IMR-90 (cell line): ENCODE data around the gene CHRM1. TPM values are rescaled to one million over a fixed set of nuclear protein-coding genes. Genes with fewer than 3 reads are reported as not detected.

Experiments
- ATAC-seq: fragments of 200-7000 bp; cut with Tn5 transposase; 2 replicates; pipeline ENCODE4 v1.9.1; 2020; ENCODE audit warnings: low read depth, mild to moderate bottlenecking, moderate library complexity
- BruUV-seq: library from RNA; stranded (reverse); fragments of 400-500 nt; replicated peaks from 2 replicates; lab custom pipeline; 2021; lab: Mats Ljungman, UMichigan
- CTCF ChIA-PET: fragments of 300-600 bp; formaldehyde crosslinking; extraction: SDS; loops from one replicate; lab custom pipeline; 2021; ENCODE audit warnings: antibody characterized with exemption; lab: Yijun Ruan, JAX
- POLR2A ChIA-PET: fragments of 300-600 bp; sonication (Branson Sonifier 250); formaldehyde crosslinking; loops from one replicate; lab custom pipeline; 2022; ENCODE audit warnings: antibody characterized with exemption; ENCODE audit not compliant: unreplicated experiment; lab: Charles Lee
- DNase-seq: peaks from one replicate; pipeline ENCODE4 v3.0.0; 2013
- H2AFZ ChIP-seq: replicated peaks from 2 replicates; pipeline ENCODE3; 2013; ENCODE audit warnings: low read length, mild to moderate bottlenecking; ENCODE audit not compliant: poor library complexity
- H2AK5ac ChIP-seq: 2 replicates; pipeline ENCODE4 v1.6.1; 2013; ENCODE audit warnings: low read depth, low read length, inconsistent platforms
- H2AK9ac ChIP-seq: replicated peaks from 2 replicates; pipeline ENCODE3; 2013; ENCODE audit warnings: mild to moderate bottlenecking, low read depth, low read length, moderate library complexity; ENCODE audit not compliant: poor library complexity
- H2BK120ac ChIP-seq: 2 replicates; pipeline ENCODE4 v1.6.1; 2013; ENCODE audit warnings: low read depth, low read length, inconsistent platforms
- H2BK15ac ChIP-seq: 3 replicates; pipeline ENCODE4 v1.6.1; 2013; ENCODE audit warnings: low read depth, low read length, inconsistent platforms
- H2BK20ac ChIP-seq: 2 replicates; pipeline ENCODE4 v1.6.1; 2013; ENCODE audit warnings: low read depth, mild to moderate bottlenecking, inconsistent platforms, low read length, moderate library complexity
- H2BK5ac ChIP-seq: 2 replicates; pipeline ENCODE4 v1.6.1; 2013; ENCODE audit warnings: mild to moderate bottlenecking, low read depth, low read length, inconsistent platforms; ENCODE audit not compliant: poor library complexity, severe bottlenecking
- H3K14ac ChIP-seq: replicated peaks from 2 replicates; pipeline ENCODE4 v1.6.1; 2013; ENCODE audit warnings: low read depth, low read length, inconsistent platforms
- H3K18ac ChIP-seq: 2 replicates; pipeline ENCODE4 v1.6.1; 2013; ENCODE audit warnings: low read depth, low read length, control low read depth
- H3K23ac ChIP-seq: 2 replicates; pipeline ENCODE4 v1.6.1; 2013; ENCODE audit warnings: low read depth, low read length, inconsistent platforms
- H3K27ac ChIP-seq: 2 replicates; pipeline ENCODE4 v1.5.1; 2013; ENCODE audit warnings: mild to moderate bottlenecking, control low read depth, low read length; ENCODE audit not compliant: insufficient read depth
- H3K27me3 ChIP-seq: 2 replicates; pipeline ENCODE4 v1.6.1; 2013; ENCODE audit warnings: low read length; ENCODE audit not compliant: control insufficient read depth, insufficient read depth
- H3K36me3 ChIP-seq: 2 replicates; pipeline ENCODE4 v1.6.1; 2013; ENCODE audit warnings: low read length, mixed read lengths; ENCODE audit not compliant: control insufficient read depth, insufficient read depth
- H3K4ac ChIP-seq: 2 replicates; pipeline ENCODE4 v1.6.1; 2013; ENCODE audit warnings: low read depth, low read length, inconsistent platforms
- H3K4me1 ChIP-seq: 2 replicates; pipeline ENCODE4 v1.6.1; 2013; ENCODE audit warnings: low read length, mixed read lengths; ENCODE audit not compliant: control insufficient read depth, insufficient read depth
- H3K4me2 ChIP-seq: 2 replicates; pipeline ENCODE4 v1.6.1; 2013; ENCODE audit warnings: low read depth, mild to moderate bottlenecking, control low read depth, low read length, moderate library complexity
- H3K4me3 ChIP-seq: 2 replicates; pipeline ENCODE4 v1.5.1; 2013; ENCODE audit warnings: low read depth, mild to moderate bottlenecking, control low read depth, low read length, moderate library complexity; ENCODE audit not compliant: insufficient read depth
- H3K56ac ChIP-seq: 2 replicates; pipeline ENCODE4 v1.6.1; 2013; ENCODE audit warnings: low read length, inconsistent platforms; ENCODE audit not compliant: insufficient read depth; ENCODE audit errors: extremely low read depth
- H3K79me1 ChIP-seq, 2 experiments: 2 replicates each; pipeline ENCODE4 v1.6.1; 2013; ENCODE audit warnings: low read length in 2 of 2, inconsistent platforms in 1 of 2, low read depth in 1 of 2
- H3K9ac ChIP-seq: 2 replicates; pipeline ENCODE4 v1.6.1; 2013; ENCODE audit warnings: low read depth, low read length, control low read depth
- H3K9me1 ChIP-seq: 2 replicates; pipeline ENCODE4 v1.6.1; 2013; ENCODE audit warnings: low read length, inconsistent platforms; ENCODE audit not compliant: insufficient read depth
- H3K9me3 ChIP-seq: 2 replicates; pipeline ENCODE4 v1.6.1; 2013; ENCODE audit warnings: low read length; ENCODE audit not compliant: control insufficient read depth, insufficient read depth
- H4K20me1 ChIP-seq: 2 replicates; pipeline ENCODE4 v1.6.1; 2013; ENCODE audit warnings: low read length, inconsistent platforms; ENCODE audit not compliant: insufficient read depth
- H4K5ac ChIP-seq: 2 replicates; pipeline ENCODE4 v1.6.1; 2013; ENCODE audit warnings: mild to moderate bottlenecking, low read depth, low read length, control low read depth
- H4K8ac ChIP-seq, 2 experiments: 2 replicates each; pipeline ENCODE4 v1.6.1; 2013; ENCODE audit warnings: low read depth in 2 of 2, low read length in 2 of 2, control low read depth in 1 of 2, inconsistent platforms in 1 of 2
- H4K91ac ChIP-seq: 2 replicates; pipeline ENCODE4 v1.6.1; 2013; ENCODE audit warnings: low read depth, low read length, inconsistent platforms; ENCODE audit not compliant: insufficient read depth
- BHLHE40 ChIP-seq: fragments of 150-350 bp; IDR thresholded peaks from 2 replicates; pipeline ENCODE4 v1.6.1; 2016; ENCODE audit warnings: mild to moderate bottlenecking, low read depth, low read length
- CEBPB ChIP-seq: IDR thresholded peaks from 2 replicates; pipeline ENCODE4 v1.6.1; 2012; ENCODE audit warnings: low read depth, low read length, improper control_type of control experiment
- CHD1 ChIP-seq: IDR thresholded peaks from 2 replicates; pipeline ENCODE4 v1.6.1; 2012; ENCODE audit warnings: low read depth, low read length, improper control_type of control experiment
- FOS ChIP-seq: fragments of 150-350 bp; IDR thresholded peaks from 2 replicates; pipeline ENCODE4 v1.6.1; 2016; ENCODE audit warnings: low read depth, low read length
- MAFK ChIP-seq: IDR thresholded peaks from 2 replicates; pipeline ENCODE4 v1.6.1; 2012; ENCODE audit warnings: low read depth, low read length, improper control_type of control experiment
- MAZ ChIP-seq: IDR thresholded peaks from 2 replicates; pipeline ENCODE4 v1.6.1; 2012; ENCODE audit warnings: low read depth, mild to moderate bottlenecking, low read length, improper control_type of control experiment, moderate library complexity, borderline replicate concordance
- MXI1 ChIP-seq: IDR thresholded peaks from 2 replicates; pipeline ENCODE4 v1.6.1; 2012; ENCODE audit warnings: low read depth, mild to moderate bottlenecking, low read length, moderate library complexity, borderline replicate concordance
- NFE2L2 ChIP-seq: fragments of 150-350 bp; IDR thresholded peaks from 2 replicates; pipeline ENCODE4 v1.6.1; 2016; ENCODE audit warnings: low read depth, mild to moderate bottlenecking, low read length
- POLR2A ChIP-seq: IDR thresholded peaks from 2 replicates; pipeline ENCODE4 v1.6.1; 2012; ENCODE audit warnings: mild to moderate bottlenecking, low read depth, low read length
- RAD21 ChIP-seq: IDR thresholded peaks from 2 replicates; pipeline ENCODE4 v1.6.1; 2012; ENCODE audit warnings: low read length, improper control_type of control experiment
- RCOR1 ChIP-seq: IDR thresholded peaks from 2 replicates; pipeline ENCODE4 v1.6.1; 2012; ENCODE audit warnings: mild to moderate bottlenecking, low read length, improper control_type of control experiment; ENCODE audit not compliant: insufficient replicate concordance
- RFX5 ChIP-seq: IDR thresholded peaks from 2 replicates; pipeline ENCODE4 v1.8.0; 2012; ENCODE audit warnings: low read depth, mild to moderate bottlenecking, low read length, moderate library complexity
- SMC3 ChIP-seq: fragments of 150-350 bp; IDR thresholded peaks from 2 replicates; pipeline ENCODE4 v1.6.1; 2016; ENCODE audit warnings: low read depth, mild to moderate bottlenecking, antibody characterized with exemption, low read length, moderate library complexity
- WGBS, 2 experiments: methylation state at CpG; one replicate each; pipeline versions ENCODE4 v1.1.5 to v1.1.7; 2013; ENCODE audit warnings: missing lambda C conversion rate in 2 of 2; ENCODE audit not compliant: insufficient read length in 1 of 2; ENCODE audit errors: extremely low coverage in 2 of 2; 5-methylcytosine and 5-hydroxymethylcytosine counted together
- dilution Hi-C: fragments of 300-500 bp; cut with HindIII; formaldehyde crosslinking; loops from one replicate; pipeline ENCODE4 v1.14.3; 2018; ENCODE audit warnings: low sequenced_read_pairs; ENCODE audit not compliant: unreplicated experiment
- in situ Hi-C: fragments of 300-500 bp; cut with MboI; formaldehyde crosslinking; loops from 3 replicates; pipeline ENCODE4 v1.14.3; 2019; ENCODE audit warnings: low sequenced_read_pairs, inconsistent platforms, mixed read lengths
- intact Hi-C: fragments of 100-400 bp; cut with micrococcal nuclease; formaldehyde crosslinking; loops from 2 replicates; pipeline ENCODE4 v1.10.0; 2022
- polyA plus RNA-seq, 3 experiments: library from polyadenylated mRNA; depleted of rRNA; stranded (reverse); fragments of >200 nt; gene quantifications; 2 replicates each; pipeline ENCODE4 v1.2.3, GENCODE V29; 2012; ENCODE audit warnings: low replicate concordance in 1 of 3
- total RNA-seq: library from RNA; depleted of rRNA; stranded (reverse); fragments of >200 nt; gene quantifications from 2 replicates; pipeline ENCODE4 v1.2.3, GENCODE V29; 2012
- TF ChIP-seq, protein P1 (sequence below): fragments of 150-350 bp; IDR thresholded peaks from 2 replicates; pipeline ENCODE4 v1.6.1; 2016; ENCODE audit warnings: low read depth, mild to moderate bottlenecking, low read length, moderate library complexity, borderline replicate concordance
- TF ChIP-seq, protein P2 (sequence below): fragments of 150-350 bp; IDR thresholded peaks from 2 replicates; pipeline ENCODE4 v1.6.1; 2017; ENCODE audit warnings: mild to moderate bottlenecking, antibody characterized with exemption, low read length, low read depth
- TF ChIP-seq, protein P3 (sequence below): conservative IDR thresholded peaks from 2 replicates; pipeline ENCODE4 v1.5.1; 2012; ENCODE audit warnings: mild to moderate bottlenecking, low read depth, low read length, improper control_type of control experiment

CHRM1 gene
- total and polyA plus RNA-seq, 2 of the 4 experiments (the other 2 are of a cell fraction), result not detected

DNA sequence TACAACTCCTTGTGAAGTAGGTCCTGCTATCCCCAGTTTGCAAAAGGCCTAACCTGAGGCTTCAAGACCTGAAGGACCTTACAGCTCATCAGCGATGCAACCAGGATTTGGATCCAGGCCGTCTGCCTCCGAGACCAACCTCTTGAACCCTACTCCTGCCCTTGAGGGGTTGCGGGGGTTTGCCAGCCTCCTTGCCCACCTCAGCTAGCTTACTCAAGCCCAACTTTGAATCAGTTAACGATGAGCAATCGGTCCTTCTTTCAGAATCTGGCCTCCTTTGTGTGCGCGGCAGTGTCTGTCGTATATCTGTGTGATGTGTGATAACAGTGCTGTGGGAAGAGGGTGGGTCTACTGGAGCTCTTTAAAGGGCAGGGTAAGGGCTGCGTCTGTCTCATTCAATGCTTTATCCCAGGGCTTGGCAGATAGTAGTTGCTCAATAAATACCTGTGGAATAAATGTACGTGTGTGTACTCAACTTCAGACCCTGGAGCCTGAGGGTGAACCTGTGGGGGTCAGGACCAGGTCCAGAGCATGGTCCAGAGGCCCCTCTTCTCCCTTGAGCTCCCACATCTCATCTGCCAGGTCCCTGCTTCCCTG is 3.2 kb downstream of the CHRM1 start:
- POLR2A ChIA-PET, result no interaction called here
- H4K5ac ChIP-seq, result no peak overlapping the region
- H2AFZ ChIP-seq, result no peak overlapping the region
- in situ Hi-C loops (no loop called here), intact Hi-C loops (no loop called here), dilution Hi-C loops (no loop called here)
- no peak overlapping the region for H2BK20ac ChIP-seq
- no peaks in the 10 kb centered on the region for H3K79me1 ChIP-seq
- H3K56ac ChIP-seq, result no peak overlapping the region
- no peak overlapping the region for H2AK5ac ChIP-seq
- H2BK120ac ChIP-seq, result no peak overlapping the region
- H3K4me3 ChIP-seq, result no peak overlapping the region
- ATAC-seq, result no peak
- no peak for DNase-seq
- no peak overlapping the region for H3K27ac ChIP-seq
- H4K20me1 ChIP-seq, result no peaks in the 10 kb centered on the region
- H3K9me1 ChIP-seq, result no peaks in the 10 kb centered on the region
- TF ChIP-seq RFX5, result no peak
- no peak for TF ChIP-seq POLR2A
- TF ChIP-seq CHD1, result no peak
- TF ChIP-seq, protein P1, sequence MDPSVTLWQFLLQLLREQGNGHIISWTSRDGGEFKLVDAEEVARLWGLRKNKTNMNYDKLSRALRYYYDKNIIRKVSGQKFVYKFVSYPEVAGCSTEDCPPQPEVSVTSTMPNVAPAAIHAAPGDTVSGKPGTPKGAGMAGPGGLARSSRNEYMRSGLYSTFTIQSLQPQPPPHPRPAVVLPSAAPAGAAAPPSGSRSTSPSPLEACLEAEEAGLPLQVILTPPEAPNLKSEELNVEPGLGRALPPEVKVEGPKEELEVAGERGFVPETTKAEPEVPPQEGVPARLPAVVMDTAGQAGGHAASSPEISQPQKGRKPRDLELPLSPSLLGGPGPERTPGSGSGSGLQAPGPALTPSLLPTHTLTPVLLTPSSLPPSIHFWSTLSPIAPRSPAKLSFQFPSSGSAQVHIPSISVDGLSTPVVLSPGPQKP, result no peak
- TF ChIP-seq RAD21, result no peak
- TF ChIP-seq, protein P2, sequence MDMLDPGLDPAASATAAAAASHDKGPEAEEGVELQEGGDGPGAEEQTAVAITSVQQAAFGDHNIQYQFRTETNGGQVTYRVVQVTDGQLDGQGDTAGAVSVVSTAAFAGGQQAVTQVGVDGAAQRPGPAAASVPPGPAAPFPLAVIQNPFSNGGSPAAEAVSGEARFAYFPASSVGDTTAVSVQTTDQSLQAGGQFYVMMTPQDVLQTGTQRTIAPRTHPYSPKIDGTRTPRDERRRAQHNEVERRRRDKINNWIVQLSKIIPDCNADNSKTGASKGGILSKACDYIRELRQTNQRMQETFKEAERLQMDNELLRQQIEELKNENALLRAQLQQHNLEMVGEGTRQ, result no peak
- no peak for TF ChIP-seq NFE2L2
- TF ChIP-seq BHLHE40, result no peak
- no peak for TF ChIP-seq SMC3
- TF ChIP-seq, protein P3, sequence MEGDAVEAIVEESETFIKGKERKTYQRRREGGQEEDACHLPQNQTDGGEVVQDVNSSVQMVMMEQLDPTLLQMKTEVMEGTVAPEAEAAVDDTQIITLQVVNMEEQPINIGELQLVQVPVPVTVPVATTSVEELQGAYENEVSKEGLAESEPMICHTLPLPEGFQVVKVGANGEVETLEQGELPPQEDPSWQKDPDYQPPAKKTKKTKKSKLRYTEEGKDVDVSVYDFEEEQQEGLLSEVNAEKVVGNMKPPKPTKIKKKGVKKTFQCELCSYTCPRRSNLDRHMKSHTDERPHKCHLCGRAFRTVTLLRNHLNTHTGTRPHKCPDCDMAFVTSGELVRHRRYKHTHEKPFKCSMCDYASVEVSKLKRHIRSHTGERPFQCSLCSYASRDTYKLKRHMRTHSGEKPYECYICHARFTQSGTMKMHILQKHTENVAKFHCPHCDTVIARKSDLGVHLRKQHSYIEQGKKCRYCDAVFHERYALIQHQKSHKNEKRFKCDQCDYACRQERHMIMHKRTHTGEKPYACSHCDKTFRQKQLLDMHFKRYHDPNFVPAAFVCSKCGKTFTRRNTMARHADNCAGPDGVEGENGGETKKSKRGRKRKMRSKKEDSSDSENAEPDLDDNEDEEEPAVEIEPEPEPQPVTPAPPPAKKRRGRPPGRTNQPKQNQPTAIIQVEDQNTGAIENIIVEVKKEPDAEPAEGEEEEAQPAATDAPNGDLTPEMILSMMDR, result no peak
- no peak for TF ChIP-seq FOS
- TF ChIP-seq RCOR1, result no peak
- TF ChIP-seq MAZ, result no peak
- TF ChIP-seq MXI1, result no peak
- TF ChIP-seq MAFK, result no peak
- TF ChIP-seq CEBPB, result no peak
- H3K4ac ChIP-seq, result no peak overlapping the region
- H2BK15ac ChIP-seq, result no peak overlapping the region
- H3K27me3 ChIP-seq, result peaks cover 62% of the 10 kb centered on the region
- H2AK9ac ChIP-seq, result no peak overlapping the region
- CTCF ChIA-PET, result no interaction called here
- H3K36me3 ChIP-seq, result no peaks in the 10 kb centered on the region
- H4K8ac ChIP-seq, result no peak overlapping the region
- no peak overlapping the region for H3K14ac ChIP-seq
- H4K91ac ChIP-seq, result no peak overlapping the region
- 76% methylated on average over 4 of the region's 11 CpGs; no CpG with 5 or more reads in 1 of the 2 experiments for WGBS, 2 experiments
- H3K9ac ChIP-seq, result no peak overlapping the region
- no peaks in the 10 kb centered on the region; the same call in 1 of the 2 replicates for H3K4me1 ChIP-seq
- no peak overlapping the region for H3K4me2 ChIP-seq
- H3K9me3 ChIP-seq, result no peaks in the 10 kb centered on the region; the same call in 1 of the 2 replicates
- H3K18ac ChIP-seq, result no peak overlapping the region
- H3K23ac ChIP-seq, result no peak overlapping the region
- H2BK5ac ChIP-seq, result no peak overlapping the region
- BruUV-seq, result no TSS peak
